Stimulated activated naive CD8-positive, alpha-beta T cell treated with anti-CD3 and anti-CD28 coated beads, Interleukin-15, Interleukin-2, amounts not matched to agents 100 ng/mL and 50 ng/mL, for 24 hours (primary cell): ENCODE results near the gene DIP2B.
"Not testable (repeated sequence)": the region's sequence is repeated elsewhere in the genome, so short reads cannot be mapped to it uniquely, and the experiment has no call there.

Source experiments
- H3K27ac Mint-ChIP-seq: one replicate; pipeline ENCODE4 v1.8.0; 2021; ENCODE audit warnings: mild to moderate bottlenecking, mixed read lengths
- H3K27me3 Mint-ChIP-seq: one replicate; pipeline ENCODE4 v1.8.0; 2021; ENCODE audit warnings: mixed read lengths
- H3K36me3 Mint-ChIP-seq: one replicate; pipeline ENCODE4 v1.8.0; 2021; ENCODE audit warnings: low read depth, mixed read lengths
- H3K4me1 Mint-ChIP-seq: one replicate; pipeline ENCODE4 v1.8.0; 2021; ENCODE audit warnings: low read depth, mixed read lengths
- H3K4me3 Mint-ChIP-seq: one replicate; pipeline ENCODE4 v1.8.0; 2021; ENCODE audit warnings: mild to moderate bottlenecking, mixed read lengths
- H3K9me3 Mint-ChIP-seq: one replicate; pipeline ENCODE4 v1.8.0; 2021; ENCODE audit warnings: mixed read lengths

The DIP2B gene

DNA sequence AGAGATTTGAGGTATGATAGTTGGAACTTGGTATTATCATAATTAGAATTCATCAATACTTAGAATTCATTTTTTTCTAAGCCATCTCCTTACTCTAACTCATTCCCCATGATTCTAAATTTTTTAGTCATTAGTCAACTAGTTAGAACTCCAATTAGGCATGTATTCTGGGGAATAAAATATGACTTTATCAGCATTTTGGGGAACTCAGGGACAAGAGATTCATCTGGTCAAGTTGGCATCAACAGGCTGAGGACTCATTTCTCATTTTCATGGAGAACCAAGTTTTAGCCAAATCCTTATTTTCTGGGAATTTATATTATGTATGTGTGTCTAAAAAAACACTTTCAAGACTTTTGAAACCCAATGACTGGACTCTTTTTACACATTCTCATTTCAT lies 29.2 kb downstream of the DIP2B start:
- peak overlapping the region; percentile 87 for H3K27ac Mint-ChIP-seq
- H3K4me1 Mint-ChIP-seq, result peaks cover 27% of the 10 kb centered on the region
- peak overlapping the region; percentile 33 for H3K4me3 Mint-ChIP-seq
- H3K27me3 Mint-ChIP-seq, result no peaks in the 10 kb centered on the region
- no peaks in the 10 kb centered on the region for H3K9me3 Mint-ChIP-seq
- H3K36me3 Mint-ChIP-seq, result peaks cover 4% of the 10 kb centered on the region

DNA sequence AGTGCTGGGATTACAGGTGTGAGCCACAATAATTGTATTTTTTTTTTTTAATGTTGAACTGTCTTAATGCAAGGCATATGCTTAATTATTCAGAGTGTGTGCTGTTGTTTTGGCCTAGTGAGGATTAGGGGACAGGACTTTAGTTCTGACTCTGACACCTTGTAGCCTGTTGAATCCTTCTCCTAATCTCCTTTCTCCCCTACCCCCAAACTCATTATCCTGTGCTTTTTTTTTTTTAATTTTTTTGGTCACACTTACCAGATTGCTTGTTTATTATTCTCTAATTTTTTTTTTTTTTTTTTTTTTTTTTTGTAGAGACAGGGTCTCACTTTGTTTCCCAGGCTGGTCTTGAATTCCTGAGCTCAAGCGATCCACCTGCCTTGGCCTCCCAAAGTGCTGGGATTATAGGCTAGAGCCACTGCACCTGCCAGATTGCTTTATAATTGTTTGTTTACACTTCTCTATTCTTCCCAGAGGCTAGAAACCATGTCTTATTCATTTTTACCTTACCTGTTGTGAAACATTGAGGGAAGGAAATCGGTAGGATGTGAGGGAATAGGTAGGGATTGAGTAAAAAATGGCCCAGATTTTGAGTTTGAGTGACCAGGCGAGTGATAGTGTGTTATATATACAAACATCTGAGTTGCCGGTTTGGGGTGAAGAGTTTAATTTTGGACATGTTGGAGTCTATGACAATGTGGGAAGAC lies 32.2 kb downstream of the DIP2B start:
- peaks cover 31% of the 10 kb centered on the region for H3K4me1 Mint-ChIP-seq
- no peaks in the 10 kb centered on the region for H3K27me3 Mint-ChIP-seq
- H3K27ac Mint-ChIP-seq, result peak overlapping the region; percentile 81
- no peaks in the 10 kb centered on the region for H3K9me3 Mint-ChIP-seq
- H3K4me3 Mint-ChIP-seq, result peak overlapping the region; percentile 40
- H3K36me3 Mint-ChIP-seq, result peaks cover 4% of the 10 kb centered on the region

DNA sequence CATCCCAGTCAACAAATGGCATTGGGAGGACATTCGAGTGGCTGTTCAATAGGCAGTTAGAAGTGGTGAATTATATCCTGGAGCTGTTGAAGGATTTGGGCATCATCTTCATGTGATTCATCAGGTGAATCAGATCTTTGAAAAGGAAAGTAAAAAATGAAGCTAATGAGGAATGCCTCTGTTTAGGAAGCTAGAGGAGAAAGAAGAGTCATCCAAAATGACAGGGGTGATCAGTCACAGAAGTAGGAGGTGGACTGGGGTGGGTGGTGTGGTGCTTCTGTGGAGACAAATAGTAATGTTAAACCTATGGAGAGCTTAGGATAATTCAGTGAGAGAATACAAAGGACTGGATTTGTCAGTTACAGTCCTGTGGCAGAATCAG lies 32.7 kb downstream of the DIP2B start:
- H3K27ac Mint-ChIP-seq, result peak overlapping the region; percentile 81
- peaks cover 4% of the 10 kb centered on the region for H3K36me3 Mint-ChIP-seq
- H3K27me3 Mint-ChIP-seq, result no peaks in the 10 kb centered on the region
- peaks cover 36% of the 10 kb centered on the region for H3K4me1 Mint-ChIP-seq
- peak overlapping the region; percentile 40 for H3K4me3 Mint-ChIP-seq
- no peaks in the 10 kb centered on the region for H3K9me3 Mint-ChIP-seq

DNA sequence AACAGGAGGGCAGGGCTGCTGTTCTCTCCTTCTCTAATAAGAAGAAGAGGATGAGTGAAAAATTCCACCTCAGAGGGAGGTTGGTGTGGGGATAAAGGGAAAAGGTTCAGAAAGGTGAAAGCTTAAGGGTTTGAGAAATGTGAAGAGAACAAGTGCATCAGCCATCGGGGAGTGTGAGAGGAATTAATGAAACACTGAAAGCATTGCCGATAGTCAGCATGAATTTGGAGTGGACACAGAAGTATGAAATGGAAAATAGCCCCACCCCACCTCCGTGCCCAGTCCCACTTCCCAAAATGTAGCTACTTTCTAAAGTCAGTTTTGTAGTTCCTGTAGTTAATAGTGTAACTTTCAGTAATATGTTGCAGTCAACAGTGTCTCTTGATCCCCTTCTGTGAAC lies 33.4 kb downstream of the DIP2B start:
- H3K36me3 Mint-ChIP-seq, result peaks cover 4% of the 10 kb centered on the region
- H3K9me3 Mint-ChIP-seq, result no peaks in the 10 kb centered on the region
- no peaks in the 10 kb centered on the region for H3K27me3 Mint-ChIP-seq
- H3K4me3 Mint-ChIP-seq, result no peak overlapping the region
- peaks cover 43% of the 10 kb centered on the region for H3K4me1 Mint-ChIP-seq
- H3K27ac Mint-ChIP-seq, result peak overlapping the region; percentile 81

DNA sequence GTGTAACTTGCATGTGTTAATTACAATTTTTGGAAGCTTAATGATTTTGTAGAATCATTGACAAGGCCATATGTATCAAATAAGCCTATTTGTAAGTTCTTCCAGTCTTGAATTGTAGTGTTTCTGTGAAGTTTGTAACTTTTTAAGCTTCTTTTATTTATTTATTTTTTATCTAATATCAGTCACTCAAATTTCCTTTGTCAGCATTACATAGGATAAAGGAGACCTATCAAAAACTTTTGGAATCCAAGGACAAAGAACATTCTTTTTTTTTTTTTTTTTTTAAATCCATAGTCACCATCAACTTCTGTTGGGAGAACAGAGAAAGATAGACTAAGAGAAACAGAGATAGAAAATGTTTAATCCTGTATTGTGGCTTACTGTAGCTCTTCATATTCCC lies 36.4 kb downstream of the DIP2B start:
- Mint-ChIP-seq H3K9me3 (no peaks in the 10 kb centered on the region), H3K4me3 (no peak overlapping the region), H3K36me3 (no peaks in the 10 kb centered on the region), H3K27ac (no peak overlapping the region), H3K27me3 (no peaks in the 10 kb centered on the region), H3K4me1 (peaks cover 59% of the 10 kb centered on the region)

DNA sequence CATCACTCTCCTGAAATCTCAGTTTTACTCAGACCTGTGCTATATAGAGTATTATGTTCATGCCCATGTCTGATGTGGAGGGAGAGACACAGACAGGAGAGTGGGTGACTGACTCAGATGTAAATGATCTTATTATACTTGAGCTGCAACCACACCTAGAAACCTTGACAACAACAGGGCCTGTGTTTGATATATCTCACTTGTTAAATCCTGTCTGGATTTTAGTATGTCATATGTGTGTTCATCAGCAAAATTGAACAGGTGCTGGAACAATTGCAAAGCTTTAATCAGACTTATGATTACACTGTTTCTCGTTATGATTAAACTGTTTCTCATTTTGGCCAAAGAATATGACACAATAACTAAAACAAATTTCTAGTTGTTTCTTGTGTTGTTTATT lies 37.7 kb downstream of the DIP2B start:
- Mint-ChIP-seq H3K36me3 (no peaks in the 10 kb centered on the region), H3K27ac (peak overlapping the region; percentile 88), H3K4me3 (peak overlapping the region; percentile 1), H3K9me3 (no peaks in the 10 kb centered on the region), H3K4me1 (peaks cover 62% of the 10 kb centered on the region), H3K27me3 (no peaks in the 10 kb centered on the region)

DNA sequence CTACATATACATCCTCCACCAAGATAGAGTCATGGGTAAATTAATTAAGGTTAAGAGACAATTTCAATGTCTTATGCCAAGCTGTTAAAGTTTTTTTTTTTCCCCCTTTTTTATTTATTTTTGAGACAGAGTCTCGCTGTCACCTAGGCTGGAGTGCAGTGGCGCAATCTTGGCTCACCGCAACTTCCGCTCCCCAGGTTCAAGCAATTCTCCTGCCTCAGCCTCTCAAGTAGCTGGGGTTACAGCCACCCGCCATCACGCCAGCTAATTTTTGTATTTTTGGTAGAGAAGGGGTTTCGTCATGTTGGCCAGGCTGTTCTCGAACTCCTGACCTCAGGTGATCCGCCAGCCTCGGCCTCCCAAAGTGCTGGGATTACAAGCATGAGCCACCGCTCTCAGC lies 38.4 kb downstream of the DIP2B start:
- H3K4me3 Mint-ChIP-seq, H3K9me3 Mint-ChIP-seq, H3K36me3 Mint-ChIP-seq, H3K27me3 Mint-ChIP-seq: not testable (repeated sequence)
- Mint-ChIP-seq H3K27ac (peak overlapping the region; percentile 88), H3K4me1 (peaks cover 56% of the 10 kb centered on the region)

DNA sequence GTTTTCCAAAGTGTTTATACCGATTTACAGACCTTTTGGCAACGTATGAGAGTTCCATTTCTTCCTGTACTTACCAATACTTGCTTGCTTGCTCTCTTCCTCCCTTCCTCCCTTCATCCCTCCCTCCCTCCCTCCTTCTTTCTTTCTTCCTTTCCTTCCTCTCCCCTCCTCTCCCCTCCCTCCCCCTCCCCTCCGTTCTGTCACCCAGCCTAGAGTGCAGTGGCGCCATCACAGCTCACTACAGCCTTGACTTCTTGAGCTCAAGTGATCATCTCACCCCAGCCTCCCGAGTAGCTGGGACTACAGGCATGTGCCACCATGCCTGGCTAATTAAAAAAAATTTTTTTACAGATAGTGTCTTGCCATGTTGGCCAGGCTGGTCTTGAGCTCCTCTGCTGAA lies 40.4 kb downstream of the DIP2B start:
- H3K27ac Mint-ChIP-seq, result no peak overlapping the region
- no peaks in the 10 kb centered on the region for H3K9me3 Mint-ChIP-seq
- H3K27me3 Mint-ChIP-seq, result no peaks in the 10 kb centered on the region
- H3K4me1 Mint-ChIP-seq, result peaks cover 53% of the 10 kb centered on the region
- H3K4me3 Mint-ChIP-seq, result no peak overlapping the region
- H3K36me3 Mint-ChIP-seq, result no peaks in the 10 kb centered on the region

DNA sequence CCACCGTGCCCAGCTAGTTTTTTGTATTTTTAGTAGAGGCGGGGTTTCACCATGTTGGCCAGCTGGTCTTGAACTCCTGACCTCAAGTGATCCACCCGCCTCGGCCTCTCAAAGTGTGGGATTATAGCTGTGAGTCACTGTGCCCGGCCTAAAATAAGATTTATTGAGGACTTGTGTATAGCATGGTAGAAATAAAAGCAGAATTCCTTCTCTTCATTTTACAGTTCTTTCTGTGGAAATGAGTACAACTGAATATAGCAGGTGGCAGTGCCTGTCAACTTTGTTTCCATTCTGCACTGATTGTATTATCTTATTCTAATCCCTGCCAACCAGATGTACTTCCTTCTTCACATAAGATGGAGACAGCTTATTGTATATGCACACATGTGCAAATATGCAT lies 41.0 kb downstream of the DIP2B start:
- Mint-ChIP-seq H3K36me3 (no peaks in the 10 kb centered on the region), H3K27ac (peak overlapping the region; percentile 31), H3K27me3 (no peaks in the 10 kb centered on the region), H3K4me3 (no peak overlapping the region), H3K9me3 (no peaks in the 10 kb centered on the region), H3K4me1 (peaks cover 59% of the 10 kb centered on the region)

DNA sequence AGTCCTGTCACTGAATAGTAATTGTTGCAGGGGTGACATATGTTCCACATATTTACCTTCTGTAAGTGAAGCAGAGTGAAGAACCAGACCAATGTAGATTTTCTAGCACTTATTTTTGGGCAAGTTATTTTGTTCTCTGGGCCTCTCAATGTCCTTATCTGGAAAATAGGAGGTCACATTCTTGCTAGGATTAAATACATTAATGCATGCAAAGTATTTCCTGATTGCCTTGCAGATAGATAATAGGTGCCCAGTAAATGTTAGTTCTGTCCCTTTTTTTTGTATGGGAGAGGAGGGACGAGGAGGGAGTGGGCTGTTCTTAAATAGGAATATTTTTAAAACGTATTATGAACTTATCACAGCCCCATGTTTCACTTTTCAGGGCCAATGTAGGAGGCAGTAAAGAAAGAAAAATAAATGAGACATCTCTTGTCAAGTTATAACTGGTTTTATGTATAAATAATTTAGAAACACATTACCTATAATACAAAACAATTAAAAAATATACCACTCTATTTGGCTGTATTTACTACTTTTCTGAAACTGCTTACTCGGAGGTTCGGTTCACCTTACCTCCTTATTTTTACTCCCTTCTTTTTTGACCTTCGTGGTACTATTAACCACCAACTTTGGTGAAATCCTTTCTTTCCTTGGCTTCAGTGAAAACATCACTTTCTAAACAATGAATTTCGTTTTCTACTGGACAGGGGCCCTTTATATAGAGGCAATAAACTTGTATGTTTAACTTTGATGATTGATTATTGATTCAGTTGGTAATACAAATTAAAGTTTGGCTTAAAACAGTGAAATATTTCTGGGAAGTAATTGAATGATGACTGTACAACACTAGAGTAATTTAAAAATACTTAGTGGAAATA lies 41.9 kb downstream of the DIP2B start:
- Mint-ChIP-seq H3K36me3 (peaks cover 3% of the 10 kb centered on the region), H3K4me3 (no peak overlapping the region), H3K9me3 (no peaks in the 10 kb centered on the region), H3K27ac (no peak overlapping the region), H3K4me1 (peaks cover 61% of the 10 kb centered on the region), H3K27me3 (no peaks in the 10 kb centered on the region)

DNA sequence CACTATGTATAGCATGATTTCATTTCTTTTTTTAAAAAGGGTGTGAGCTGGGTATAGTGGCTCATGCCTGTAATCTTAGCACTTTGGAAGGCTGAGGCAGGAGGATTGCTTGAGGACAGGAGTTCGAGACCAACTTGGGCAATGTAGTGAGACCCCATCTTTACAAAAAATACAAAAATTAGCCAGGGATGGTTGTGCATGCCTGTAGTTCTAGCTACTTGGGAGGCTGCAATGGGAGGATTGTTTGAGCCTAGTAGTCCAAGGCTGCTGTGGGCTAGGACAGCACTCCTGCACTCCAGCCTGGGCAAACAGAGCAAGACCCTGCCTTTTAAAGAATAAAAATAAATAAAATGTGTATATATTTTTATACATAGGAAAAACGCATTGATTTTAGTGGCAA lies 43.0 kb downstream of the DIP2B start:
- H3K36me3 Mint-ChIP-seq, result peaks cover 7% of the 10 kb centered on the region

DNA sequence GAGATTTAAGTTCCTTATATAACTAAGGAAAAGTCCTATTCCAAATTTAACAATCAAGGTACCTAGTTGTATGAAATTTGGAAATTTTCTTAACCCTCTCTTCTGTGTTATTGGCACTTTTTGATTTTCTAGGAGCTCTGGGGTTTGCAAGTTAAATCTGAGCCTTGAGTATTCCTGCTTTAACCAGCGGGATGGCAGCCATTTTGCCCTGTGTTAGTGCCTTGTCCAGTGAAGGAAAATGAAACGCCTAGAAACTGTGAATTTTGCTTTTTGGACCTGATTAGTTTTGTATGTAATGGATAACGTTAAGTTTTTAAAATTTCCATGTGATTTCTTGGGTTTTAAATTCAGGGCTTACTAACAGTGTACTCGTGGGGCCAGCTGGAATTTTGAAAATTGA lies 45.1 kb downstream of the DIP2B start:
- Mint-ChIP-seq H3K36me3 (peaks cover 21% of the 10 kb centered on the region), H3K9me3 (no peaks in the 10 kb centered on the region), H3K27ac (peak overlapping the region; percentile 41), H3K27me3 (no peaks in the 10 kb centered on the region), H3K4me3 (no peak overlapping the region), H3K4me1 (peaks cover 68% of the 10 kb centered on the region)

More for the DNA sequence above, 43.0 kb downstream of the DIP2B start:
- Mint-ChIP-seq H3K27ac (no peak overlapping the region), H3K27me3 (no peaks in the 10 kb centered on the region), H3K4me3 (no peak overlapping the region), H3K4me1 (peaks cover 59% of the 10 kb centered on the region), H3K9me3 (no peaks in the 10 kb centered on the region)

DNA sequence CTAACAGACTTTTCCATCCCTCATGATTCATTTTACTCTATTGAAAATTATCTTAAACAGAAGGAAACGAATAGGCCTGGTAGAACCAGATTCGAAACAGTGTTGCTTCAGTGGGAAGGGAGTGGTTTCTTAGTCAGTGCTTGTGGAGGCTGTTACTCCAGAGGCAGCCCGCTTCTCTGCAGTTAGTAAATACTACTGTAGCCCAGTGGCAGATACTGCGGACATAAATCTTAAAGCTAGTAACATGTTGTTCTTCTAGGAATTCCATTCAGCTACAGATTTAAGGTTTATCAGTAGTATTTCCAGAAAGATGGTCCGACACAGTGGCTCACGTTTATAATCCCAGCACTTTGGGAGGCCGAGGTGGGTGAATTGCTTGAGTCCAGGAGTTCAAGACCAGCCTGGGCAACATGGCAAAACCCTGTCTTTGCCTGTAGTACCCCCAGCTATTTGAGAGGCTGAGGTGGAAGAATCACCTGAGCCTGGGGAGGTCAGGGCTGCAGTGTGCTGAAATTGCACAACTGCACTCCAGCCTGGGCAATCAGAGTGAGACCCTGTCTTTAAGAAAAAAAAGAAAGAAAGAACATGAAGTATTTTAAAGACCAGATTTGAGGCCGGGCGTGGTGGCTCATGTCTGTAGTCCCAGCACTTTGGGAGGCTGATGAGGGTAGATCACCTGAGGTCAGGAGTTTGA lies 45.9 kb downstream of the DIP2B start:
- H3K4me3 Mint-ChIP-seq, result no peak overlapping the region
- no peaks in the 10 kb centered on the region for H3K27me3 Mint-ChIP-seq
- no peak overlapping the region for H3K27ac Mint-ChIP-seq
- peaks cover 28% of the 10 kb centered on the region for H3K36me3 Mint-ChIP-seq
- no peaks in the 10 kb centered on the region for H3K9me3 Mint-ChIP-seq
- peaks cover 70% of the 10 kb centered on the region for H3K4me1 Mint-ChIP-seq

DNA sequence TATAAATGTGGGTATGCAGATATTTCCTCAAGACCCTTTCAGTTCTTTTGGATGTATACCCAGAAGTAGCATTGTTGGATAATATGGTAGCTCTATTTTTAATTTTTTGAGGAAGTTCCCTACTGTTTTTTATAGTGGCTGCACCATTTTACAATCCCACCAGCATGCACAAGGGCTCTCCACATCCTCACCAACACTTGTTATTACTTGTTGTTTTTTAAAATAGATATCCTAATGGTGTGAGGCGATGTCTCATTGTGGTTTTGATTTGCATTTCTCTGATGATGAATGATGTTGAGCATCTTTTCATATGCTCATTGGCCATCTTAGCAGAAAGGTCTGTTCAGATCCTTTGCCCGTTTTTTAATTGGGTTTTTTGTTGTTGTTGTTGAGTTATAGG lies 47.1 kb downstream of the DIP2B start:
- no peak overlapping the region for H3K4me3 Mint-ChIP-seq
- H3K27me3 Mint-ChIP-seq, result no peaks in the 10 kb centered on the region
- H3K9me3 Mint-ChIP-seq, result no peaks in the 10 kb centered on the region
- peaks cover 70% of the 10 kb centered on the region for H3K4me1 Mint-ChIP-seq
- peaks cover 35% of the 10 kb centered on the region for H3K36me3 Mint-ChIP-seq
- H3K27ac Mint-ChIP-seq, result peak overlapping the region; percentile 58

DNA sequence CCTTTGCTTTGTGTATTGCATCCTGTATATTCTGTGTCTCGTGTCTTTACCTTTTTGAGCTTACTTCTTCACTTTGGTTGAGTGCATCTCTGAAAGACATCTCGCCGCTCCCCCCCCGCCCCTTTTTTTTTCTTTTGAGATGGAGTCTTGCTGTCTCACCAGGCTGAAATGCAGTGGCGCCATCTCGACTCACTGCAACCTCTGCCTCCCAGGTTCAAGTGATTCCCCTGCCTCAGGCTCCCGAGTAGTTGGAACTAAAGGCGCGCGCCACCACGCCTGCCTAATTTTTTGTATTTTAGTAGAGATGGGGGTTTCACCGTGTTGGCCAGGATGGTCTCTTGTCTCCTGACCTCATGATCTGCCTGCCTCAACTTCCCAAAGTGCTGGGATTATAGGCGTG lies 49.9 kb downstream of the DIP2B start:
- Mint-ChIP-seq H3K9me3 (no peaks in the 10 kb centered on the region), H3K27ac (peak overlapping the region; percentile 97), H3K4me1 (peaks cover 88% of the 10 kb centered on the region), H3K36me3 (peaks cover 45% of the 10 kb centered on the region), H3K4me3 (no peak overlapping the region), H3K27me3 (no peaks in the 10 kb centered on the region)
